Stimulated activated CD4-positive, alpha-beta T cell treated with anti-CD3 and anti-CD28 coated beads, Interleukin-4, amount 100 ng/mL, for 1 hour (primary cell): ENCODE data around the gene ACOXL.
A peak's percentile ranks its signal among the peaks of the same experiment; 100 is the strongest.
"Not testable (repeated sequence)": the region's sequence is repeated elsewhere in the genome, so short reads cannot be mapped to it uniquely, and the experiment has no call there.

Experiments
- DNase-seq: peaks from one replicate; pipeline ENCODE4 v3.0.0-alpha.2; 2020

The ACOXL gene

DNA sequence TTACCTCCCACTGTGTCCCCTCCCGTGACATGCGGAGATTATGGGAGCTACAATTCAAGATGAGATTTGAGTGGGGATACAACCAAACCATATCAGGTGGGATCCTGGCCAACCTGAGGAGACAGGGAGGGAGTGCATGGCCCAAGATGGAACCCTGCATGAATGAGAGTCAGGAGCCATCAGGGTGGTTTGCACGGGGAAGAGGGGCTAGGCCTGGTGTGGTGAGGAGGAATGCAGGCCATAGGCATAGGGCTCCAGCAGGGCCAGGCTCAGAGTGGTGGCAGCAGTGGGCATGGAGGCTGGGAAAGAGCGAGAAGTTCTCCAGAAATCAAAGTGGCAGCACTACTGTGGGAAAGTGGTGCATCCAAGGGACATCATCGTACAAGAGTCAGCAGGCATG is 314.3 kb downstream of the ACOXL start:
- no peak for DNase-seq

DNA sequence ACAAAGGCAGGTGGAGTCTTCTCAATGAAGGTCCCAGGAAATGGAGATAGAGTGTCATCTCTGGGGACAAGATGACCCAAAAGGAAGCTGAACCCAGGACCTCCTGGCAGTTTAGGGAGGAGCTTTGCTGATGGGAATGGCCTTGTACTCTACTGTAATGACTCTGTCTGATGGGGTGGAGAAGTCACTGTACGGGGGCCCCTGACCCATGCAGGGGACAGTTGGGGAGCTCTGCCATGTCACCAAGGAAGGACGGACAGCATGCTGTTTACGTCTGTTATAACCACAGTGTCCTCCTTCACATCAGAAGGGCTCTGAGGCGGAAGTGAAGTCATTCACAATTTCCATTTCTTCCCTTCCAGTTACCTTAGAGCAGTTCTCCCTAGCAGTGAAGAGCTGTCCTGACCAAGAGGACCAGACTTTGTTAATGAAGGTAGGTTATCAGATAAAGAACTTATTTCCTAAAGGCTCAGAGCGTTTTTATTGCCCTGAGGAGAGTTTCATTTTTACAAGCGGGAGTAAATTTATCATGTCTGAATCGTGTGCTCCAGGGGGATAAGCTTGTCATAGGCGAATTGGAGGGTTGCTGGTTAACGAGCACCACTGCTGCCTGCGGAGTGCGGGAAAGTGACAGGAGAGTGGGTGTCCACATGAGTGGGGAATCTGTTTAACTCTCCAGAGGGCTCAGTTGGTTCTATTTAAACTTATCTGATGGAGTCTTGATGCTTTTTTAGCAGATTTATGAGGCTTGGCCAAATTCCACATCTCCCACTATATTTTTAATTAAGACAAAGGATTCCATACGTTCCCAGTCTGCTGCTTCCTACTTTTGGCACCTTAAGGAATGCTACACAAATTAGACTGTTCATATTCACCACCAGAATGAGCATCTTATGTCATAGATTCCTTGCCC is 316.7 kb downstream of the ACOXL start:
- no peak for DNase-seq

DNA sequence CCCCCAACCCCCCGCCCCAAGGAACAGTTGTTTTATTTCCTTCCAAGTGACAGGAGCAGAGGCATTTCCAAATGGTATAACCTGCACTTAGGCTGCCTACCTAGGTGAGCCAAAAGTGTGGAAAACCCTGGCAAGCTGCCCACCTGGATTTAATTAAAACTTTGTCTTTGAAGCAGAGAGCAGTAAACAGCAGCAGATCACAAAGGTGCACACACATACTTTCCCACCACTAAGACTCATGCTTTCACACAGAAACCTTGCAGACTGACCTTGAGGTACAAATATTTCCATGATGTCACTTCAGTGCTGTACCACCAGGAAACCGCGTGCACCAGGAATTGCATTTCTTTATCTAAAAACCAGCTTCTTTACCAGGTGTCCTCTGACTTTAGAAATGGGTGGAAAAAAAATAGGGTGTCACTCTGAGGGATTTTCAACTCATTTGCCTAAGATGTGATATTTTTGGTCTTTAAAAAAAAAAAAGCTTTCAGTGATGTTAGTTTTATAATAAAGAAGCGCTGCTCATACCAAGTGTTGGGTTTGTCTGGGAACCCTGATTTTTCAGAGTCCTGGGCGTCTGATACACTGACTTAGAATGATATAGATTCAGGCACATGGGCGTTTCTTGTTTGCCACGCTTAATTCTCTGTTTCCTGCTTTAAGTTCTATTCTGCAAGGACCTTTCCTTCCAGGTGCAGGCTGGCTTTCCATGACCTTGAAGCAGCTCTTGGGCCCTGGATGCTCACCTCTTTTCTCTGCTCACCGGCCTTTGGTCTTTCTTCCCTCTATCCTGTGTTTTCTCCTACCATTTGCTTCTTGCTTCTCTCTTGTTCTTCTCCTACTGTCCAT is 317.6 kb downstream of the ACOXL start:
- DNase-seq: no peak

DNA sequence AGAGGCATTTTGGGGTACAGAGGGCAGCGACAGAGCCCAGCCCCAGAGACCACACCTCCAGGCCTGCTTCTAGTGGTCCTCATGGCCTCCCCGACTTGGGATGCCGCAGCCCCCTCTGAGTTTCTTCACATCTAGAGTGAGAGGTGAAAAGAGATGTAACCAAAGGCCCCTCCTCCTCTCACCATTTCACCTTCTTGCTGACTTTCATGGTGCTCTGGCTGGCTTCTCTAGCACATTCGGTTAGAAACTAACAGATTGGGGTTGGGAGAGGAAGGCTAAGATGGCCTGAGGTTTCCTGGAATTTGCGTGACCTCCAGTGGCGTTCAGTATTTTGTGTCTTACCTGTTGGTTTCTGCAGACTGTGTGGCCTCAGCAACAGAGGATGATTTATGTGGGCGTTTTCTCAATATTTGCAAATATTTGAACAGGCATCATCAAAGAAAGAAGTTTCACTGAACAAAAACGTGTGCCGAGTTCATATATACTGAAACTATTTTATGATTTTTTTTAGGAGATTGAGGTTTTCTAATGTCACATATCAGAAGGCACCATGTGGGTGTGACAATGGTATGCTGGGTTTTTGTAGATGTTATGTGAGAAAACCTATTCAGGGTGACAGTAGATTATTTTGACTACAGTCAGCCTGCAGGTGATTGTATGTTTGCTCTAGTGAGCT is 318.5 kb downstream of the ACOXL start:
- DNase-seq: no peak

DNA sequence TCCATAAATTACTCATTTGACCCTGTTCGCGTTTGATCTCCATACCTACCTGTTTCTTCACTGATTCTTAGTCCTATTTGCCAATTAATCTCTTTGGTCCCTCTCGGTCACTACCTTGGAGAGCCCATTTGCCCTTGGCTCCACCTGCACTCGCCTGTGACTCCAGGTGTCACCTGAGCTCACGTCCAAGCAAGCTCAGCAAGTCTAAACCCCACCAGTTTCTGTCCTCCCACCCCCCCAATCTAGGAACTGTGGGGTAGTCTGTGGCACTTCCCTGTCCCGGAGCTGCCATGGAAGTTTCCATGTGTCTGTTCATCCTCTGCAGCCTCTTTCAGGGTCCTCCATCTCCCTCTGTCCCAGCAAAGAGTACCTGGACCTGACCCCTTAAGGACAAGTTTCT is 320.2 kb downstream of the ACOXL start:
- no peak for DNase-seq

DNA sequence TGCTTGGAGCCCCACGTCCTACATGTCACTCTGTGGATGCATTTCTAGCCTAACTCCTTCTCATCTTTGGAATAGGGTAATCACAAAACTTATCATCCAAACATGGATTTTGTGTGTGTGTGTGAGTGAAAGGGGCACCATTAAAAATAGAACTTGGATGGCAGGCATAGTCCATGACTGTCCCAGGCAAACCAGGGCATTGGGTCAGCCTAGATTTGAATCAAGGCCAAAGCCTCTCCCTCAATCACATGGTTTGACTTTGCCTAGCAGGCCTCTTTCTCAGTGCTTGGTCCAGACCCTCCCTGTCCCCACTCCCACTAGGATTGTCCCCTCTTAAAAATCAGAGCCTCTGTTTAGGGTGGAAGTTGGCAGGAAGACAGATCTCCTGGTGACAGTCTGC is 320.9 kb downstream of the ACOXL start:
- no peak for DNase-seq

DNA sequence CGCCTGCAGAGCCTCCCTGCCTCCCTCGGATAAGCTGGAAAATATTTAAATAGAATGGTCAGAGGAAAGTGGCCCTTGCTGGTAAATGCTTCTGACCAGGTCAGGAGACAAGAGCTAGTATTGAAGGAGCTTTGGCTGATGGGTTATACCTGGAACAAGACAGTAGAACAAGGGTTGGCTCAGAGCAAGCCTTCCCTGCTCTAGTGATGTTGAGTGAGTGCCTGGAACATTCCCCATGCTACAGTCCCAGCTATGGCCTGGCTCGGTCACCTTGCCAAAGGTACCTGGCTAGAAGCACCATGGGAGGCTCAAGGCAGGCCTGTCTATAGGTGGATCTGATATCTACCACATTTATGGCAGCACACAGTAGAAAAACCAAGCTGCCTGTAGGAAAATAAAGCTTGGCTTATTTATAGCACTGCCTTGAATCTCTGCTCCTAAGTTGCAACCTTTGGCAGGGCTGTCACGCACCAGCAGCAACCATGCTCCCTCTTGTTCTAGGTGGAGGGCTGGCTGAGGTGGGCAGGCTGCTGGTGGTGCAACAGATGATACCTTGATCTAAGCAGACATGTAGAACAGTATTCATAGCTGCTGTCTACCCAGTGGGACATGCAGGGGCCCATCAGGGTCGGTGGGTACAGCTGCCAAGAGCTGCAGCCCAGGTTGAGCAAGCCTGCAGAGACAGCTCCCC is 321.6 kb downstream of the ACOXL start:
- no peak for DNase-seq

DNA sequence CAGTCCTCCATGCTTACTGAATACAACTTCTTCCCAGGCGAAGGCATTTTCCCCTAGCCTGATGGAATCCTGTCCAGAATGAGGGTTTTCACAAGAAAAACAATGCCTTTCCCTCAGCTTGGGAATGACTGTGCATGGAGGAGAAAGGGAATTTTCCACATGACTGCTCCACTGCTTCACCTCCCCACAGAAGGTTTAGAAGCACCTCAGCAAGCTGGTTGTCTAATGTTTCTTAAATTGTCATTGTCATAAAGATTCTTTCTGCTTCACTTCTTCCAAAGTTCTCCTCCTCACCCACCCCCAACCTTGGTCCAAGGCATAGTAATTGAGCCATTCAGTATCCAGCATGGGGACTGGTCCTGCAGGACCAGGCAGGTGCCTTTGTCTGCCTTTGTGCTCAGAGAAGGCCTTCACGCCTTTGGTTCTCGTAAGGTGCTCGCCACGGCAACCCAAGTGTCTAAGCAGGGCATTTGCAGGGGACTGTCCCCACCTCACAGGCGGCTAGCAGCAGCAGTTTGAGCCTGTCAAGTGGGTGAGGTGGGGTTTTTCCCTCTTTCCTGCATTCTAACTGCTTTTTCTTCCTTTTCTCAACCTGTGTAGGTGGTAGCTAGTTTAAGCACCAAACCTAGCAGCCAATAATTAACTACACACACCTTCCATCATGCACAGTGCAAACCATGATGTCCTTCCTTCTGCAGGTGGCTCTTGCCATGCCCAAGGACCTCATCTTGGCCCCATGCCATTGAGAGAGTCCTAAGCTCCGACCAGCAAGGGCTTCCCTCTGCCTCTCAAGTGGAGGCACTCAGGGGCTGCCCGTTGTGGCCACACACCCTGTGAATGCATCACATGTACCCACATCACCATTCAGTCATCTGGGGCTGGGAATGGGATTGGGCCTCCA is 322.7 kb downstream of the ACOXL start:
- peak; percentile 43 for DNase-seq

DNA sequence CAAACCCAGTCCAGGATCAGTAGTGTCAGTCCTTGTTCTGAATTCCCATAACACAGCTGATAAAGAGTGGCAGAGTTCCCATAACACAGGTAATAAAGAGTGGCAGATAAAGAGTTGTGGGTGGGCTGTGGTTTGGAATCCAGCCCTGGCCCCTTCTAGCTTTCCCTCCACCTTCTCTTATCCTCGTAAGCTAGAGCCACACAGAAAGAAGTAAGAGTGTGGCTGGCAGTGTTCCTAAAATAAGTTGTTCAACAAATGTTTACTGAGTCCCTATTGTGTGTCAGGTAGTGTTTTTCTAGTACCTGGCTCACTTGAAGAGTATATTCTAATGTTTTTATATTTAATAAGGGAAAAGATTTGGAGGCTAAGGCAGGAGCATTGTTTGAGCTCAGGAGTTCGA is 323.4 kb downstream of the ACOXL start:
- no peak for DNase-seq

DNA sequence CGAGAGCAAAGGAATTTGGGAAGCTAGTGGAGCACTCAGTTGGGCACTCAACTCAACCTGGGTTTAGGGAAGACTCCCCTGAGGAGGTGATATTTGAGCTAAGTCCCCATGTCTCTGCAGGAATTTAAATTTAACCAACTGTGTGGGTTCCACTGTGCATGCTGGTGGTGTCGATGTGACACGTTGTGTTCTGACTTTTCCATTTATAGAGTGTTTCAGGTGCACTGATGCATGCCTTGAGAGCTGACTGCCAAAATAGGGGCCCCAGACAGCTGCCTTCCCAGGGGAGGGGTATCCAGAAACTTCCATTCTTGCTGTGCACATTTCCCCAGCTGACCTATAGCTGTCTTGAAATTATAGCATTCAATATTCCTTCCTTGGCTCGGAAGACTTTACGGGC is 324.7 kb downstream of the ACOXL start:
- DNase-seq: no peak

DNA sequence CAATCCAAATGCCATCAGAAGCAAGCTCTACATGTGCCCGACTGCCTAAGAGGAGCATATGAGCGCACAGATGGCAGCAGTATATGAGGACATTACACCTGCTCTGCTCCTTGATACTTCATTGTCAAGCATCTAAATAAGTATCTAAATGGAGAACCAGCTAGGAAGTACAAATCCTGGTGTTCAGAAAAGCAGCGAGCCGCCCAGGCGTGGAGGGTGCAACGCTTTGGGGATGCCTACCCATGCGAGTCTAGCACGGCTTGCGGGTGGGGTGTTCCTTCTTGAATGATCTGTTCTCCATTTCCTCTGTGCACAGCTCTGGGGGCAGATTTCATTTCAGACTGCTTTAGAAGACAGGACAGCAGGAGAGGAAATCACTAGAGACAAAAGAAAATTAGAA is 325.3 kb downstream of the ACOXL start:
- no peak for DNase-seq

DNA sequence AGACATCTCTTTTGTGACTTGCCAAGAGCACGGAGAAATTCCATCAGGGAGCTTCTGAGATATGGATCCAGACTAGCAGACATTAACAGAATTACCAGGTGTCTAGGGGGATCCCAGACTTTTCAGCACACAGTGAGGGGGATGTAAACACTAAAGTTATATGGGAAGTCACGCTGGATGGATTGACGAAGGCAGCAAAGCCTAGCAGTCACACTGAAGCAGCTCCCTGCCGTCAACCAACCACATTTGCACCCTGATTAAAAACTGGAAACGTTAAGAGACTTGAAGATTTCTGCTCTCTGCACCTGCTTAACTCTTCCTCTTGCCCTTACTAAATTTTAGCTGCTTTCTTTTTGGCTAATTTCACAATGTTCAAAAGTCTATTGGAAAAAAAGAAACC is 325.9 kb downstream of the ACOXL start:
- no peak for DNase-seq

DNA sequence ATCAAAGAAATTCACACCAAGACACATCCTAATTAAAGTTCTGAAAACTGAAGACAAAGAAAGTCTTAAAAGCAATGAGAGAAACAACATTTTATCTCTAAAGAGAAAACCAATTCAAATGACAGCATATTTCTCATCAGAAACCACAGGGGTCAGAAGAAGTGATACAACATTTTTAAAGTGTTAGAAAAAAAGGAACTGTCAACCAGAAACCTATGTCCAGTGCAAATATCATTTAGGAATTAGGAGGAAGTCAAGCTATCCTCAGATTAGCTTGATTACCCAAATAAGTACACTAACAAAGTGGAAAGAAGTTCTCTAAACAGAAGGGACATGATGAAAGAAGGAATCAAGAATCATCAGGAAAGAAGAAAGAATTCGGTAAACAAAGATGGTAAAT is 328.8 kb downstream of the ACOXL start:
- no peak for DNase-seq

DNA sequence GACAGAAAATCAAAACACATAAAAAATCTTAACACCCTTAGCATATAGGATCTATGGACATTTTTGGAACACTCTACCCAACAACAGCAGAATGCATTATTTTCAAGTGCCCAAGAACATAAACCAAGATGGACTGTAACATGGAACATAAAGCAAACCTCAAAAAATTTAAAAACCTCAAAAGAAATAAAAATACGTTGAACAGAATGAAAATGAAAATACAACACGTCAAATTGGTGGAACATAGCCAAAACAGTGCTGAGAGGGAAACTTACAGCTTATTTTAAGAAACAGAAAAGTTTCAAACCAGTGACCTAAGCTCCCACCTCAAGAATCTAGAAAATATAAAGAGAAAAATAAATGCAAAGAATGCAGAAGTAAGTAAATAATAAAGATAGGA is 330.0 kb downstream of the ACOXL start:
- DNase-seq: no peak

DNA sequence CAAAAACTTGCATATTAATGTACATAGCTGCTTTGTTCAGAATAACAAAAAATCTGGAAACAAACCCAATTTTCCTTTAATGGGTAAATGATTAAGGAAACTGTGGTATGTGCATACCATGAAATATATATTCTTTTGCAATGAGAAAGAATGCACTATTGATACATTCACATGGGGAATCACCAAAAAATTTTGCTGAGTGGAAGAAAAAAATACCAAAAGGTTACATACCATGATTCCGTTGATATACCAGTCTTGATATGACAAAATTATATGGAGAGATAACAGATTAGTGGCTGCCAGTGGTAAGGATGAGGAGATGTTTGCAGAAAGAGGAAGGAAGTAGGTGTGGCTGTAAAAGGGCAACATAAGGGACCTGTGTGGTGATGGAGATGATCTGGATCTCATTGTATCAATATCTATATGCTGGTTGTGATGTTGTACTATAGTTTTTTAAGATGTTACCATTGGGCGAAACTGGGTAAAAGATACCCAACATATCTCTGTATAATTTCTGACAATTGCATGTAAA is 333.8 kb downstream of the ACOXL start:
- DNase-seq: no peak

DNA sequence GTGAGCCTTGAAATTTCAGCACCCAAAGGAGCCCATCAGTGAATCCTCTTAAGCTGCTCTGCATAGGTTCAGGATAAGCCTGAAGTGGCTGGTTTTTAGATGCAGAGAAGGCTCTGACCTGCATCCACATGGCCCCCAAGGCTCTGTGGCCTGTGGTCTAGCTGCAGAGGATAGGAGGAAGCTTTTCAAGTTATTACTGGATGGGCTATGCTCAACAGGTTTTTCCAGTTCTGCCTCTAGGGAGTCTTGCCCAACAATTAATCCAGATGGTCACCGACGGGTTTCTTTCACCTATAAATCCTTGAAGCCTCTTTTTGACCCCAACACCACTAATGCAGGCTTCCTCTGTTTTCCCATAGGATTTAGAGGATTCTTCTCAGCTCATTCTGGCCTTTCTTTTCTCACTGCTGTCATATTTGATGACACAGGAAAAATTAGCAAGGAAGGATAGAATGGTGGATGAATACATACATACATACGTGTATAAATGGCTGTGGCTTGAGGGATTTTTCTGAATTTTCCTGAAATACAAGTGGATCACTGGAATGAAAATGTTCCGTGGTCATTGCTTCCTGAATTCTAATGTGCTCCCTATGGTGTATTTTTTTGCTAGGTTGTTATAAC is 336.2 kb downstream of the ACOXL start:
- DNase-seq: no peak

DNA sequence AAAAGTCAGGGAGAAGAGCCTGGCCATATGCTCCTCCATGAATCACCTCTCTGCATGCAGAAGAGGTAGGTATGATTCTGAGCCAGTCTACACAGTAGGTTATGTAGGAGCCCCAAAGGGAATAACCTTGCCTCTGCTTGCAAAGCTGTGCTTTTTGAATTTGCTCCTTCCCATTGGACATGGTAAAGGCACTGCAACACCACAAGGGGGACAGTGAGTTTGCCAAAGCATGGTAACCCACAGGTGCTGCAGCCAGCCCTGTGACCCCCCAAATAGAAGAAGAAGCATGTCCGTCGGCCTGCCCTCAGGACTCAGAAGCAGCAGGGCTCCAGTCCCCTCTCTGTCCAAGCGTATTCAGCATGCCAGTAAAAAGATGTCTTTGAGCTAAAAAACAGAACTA is 337.3 kb downstream of the ACOXL start:
- no peak for DNase-seq

DNA sequence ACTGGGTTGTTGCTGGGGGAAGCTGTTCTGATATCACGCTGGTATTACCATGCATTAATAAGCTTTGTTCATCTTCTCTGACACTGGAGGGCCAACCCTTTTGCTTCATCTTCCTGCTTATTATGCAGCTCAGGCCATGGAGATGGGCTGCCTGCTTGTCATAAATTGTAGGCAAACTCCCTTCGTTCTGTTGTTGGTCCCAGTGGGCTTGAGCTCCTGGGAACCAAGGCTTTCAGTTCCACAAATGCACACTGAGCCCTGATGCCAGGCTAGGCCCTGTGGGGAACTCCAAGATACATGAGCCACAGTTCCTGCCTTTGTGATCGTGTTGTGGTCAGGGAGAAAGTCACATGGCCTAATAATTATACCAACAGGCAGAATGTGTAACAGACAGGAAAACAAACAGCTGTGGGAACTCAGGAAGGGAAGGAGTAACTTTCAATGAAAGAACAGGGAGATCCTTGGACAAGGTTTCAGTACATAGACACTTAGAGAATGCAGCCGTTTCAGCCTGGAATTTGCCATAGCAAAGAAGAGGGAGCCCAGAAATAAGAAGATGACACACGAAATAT is 339.3 kb downstream of the ACOXL start:
- no peak for DNase-seq

DNA sequence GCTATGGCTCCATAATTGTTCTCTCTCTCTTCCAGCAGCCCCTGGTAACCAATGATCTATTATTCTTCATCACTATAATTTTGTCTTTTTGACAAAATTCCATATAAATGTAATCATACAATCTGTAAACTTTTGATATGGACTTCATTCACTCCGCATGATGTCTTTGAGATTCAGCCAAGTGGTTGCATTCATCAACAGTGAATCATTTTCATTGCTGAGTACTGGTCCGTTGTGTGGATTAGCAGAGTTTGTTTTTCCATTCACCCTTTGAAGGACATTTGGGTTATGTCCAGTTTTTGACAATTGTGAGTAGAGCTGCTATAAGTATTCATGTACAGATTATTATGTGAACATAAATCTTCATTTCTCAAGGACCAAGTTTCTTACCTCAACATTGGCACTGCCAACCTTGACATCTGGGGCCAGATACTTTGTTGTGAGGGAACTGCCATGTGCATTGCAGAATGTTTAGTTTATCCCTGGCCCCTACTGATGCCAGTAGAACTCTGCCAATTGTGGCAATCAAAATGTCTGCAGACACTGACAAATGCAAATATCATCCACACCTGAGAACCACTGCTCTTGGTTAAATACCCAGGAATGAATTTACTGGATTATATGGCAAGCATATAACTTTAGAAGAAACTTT is 340.0 kb downstream of the ACOXL start:
- no peak for DNase-seq

DNA sequence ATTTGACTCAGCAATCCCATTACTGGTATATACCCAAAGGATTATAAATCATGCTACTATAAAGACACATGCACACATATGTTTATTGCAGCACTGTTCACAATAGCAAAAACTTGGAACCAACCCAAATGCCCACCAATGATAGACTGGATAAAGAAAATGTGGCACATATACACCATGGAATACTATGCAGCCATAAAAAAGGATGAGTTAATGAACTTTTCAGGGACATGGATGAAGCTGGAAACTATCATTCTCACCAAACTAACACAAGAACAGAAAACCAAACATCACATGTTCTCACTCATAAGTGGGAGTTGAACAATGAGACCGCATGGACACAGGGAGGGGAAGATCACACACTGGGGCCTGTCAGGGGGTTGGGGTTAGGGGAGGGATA is 350.3 kb downstream of the ACOXL start:
- not testable (repeated sequence) for DNase-seq
